Tibial nerve (tissue), 4 donors: ENCODE results near the gene LAYN.

Experiments used
- CTCF ChIP-seq, 5 experiments: fragments of 200-600 bp in 3 of 5; fragments of 450-650 bp in 2 of 5; sonication (generic) in 3 of 5; IDR thresholded peaks; one replicate each; pipeline ENCODE4 v1.5.1; 2016 to 2019; ENCODE audit warnings: antibody characterized with exemption in 5 of 5, mild to moderate bottlenecking in 3 of 5, moderate library complexity in 2 of 5
- EP300 ChIP-seq, 2 donors: sonication (generic); formaldehyde crosslinking; IDR thresholded peaks; one replicate each; pipeline ENCODE4 v1.6.1; 2017; ENCODE audit warnings: antibody characterized with exemption in 2 of 2, mild to moderate bottlenecking in 1 of 2

- TF ChIP-seq CTCF (IDR thresholded peaks at IDR 0.05) (no peak), EP300 (IDR thresholded peaks at IDR 0.05) (no peak)
Measured at GRCh38 chr11:111513240-111513605, 27.3 kb upstream of the LAYN start.
